NCI-H82 treated with DMSO at 0.1 percent for 48 hours (cell line): Measurements from ENCODE around the gene SLC25A39.

Experiments
- DNase-seq: peaks from one replicate; lab custom pipeline; 2025; ENCODE audit not compliant: unreplicated experiment; lab: John Stamatoyannopoulos, UW

SLC25A39 gene

GRCh38 chr17:44314869-44315661 lies 9.6 kb downstream of the SLC25A39 start:
- no peak for DNase-seq

GRCh38 chr17:44314524-44314868 lies 10.1 kb downstream of the SLC25A39 start:
- no peak for DNase-seq

- no peak for DNase-seq
Observed at GRCh38 chr17:44314031-44314430, 10.6 kb downstream of the SLC25A39 start.

GRCh38 chr17:44312396-44313104 lies 12.1 kb downstream of the SLC25A39 start:
- DNase-seq, result no peak

- DNase-seq, result no peak
Observed at GRCh38 chr17:44311562-44312181, 13.0 kb downstream of the SLC25A39 start.

- no peak for DNase-seq
Observed at GRCh38 chr17:44310609-44311376, 13.8 kb downstream of the SLC25A39 start.

- no peak for DNase-seq
Observed at GRCh38 chr17:44310188-44310587, 14.4 kb downstream of the SLC25A39 start.

GRCh38 chr17:44309472-44309871 lies 15.2 kb downstream of the SLC25A39 start:
- no peak for DNase-seq

GRCh38 chr17:44308865-44309264 lies 15.8 kb downstream of the SLC25A39 start:
- no peak for DNase-seq

GRCh38 chr17:44308320-44308818 lies 16.3 kb downstream of the SLC25A39 start, which contains the start of gene RUNDC3A:
TSS of gene RUNDC3A (plus strand) at chr17:44308601. CDS start at chr17:44308833, 232 bp downstream.
- peak; percentile 89 for DNase-seq

GRCh38 chr17:44307387-44308186 lies 17.0 kb downstream of the SLC25A39 start:
- no peak for DNase-seq

- DNase-seq, result no peak
Observed at GRCh38 chr17:44304651-44305050, 20.0 kb downstream of the SLC25A39 start.

- DNase-seq, result no peak
Observed at GRCh38 chr17:44297975-44298374, 26.6 kb downstream of the SLC25A39 start.

- DNase-seq, result no peak
Observed at GRCh38 chr17:44293509-44294226, 31.0 kb downstream of the SLC25A39 start.

- no peak for DNase-seq
Observed at GRCh38 chr17:44287651-44288050, 37.0 kb downstream of the SLC25A39 start.

- no peak for DNase-seq
Observed at GRCh38 chr17:44284024-44284400, 40.6 kb downstream of the SLC25A39 start.

- DNase-seq, result no peak
Observed at GRCh38 chr17:44283344-44284023, 41.1 kb downstream of the SLC25A39 start.

- no peak for DNase-seq
Observed at GRCh38 chr17:44282264-44282663, 42.4 kb downstream of the SLC25A39 start.

GRCh38 chr17:44281570-44281969 lies 43.1 kb downstream of the SLC25A39 start:
- DNase-seq, result no peak
